ENCODE results near the gene CDH15. TPM values are rescaled to one million over a fixed set of nuclear protein-coding genes. Genes with fewer than 3 reads are reported as not detected.
A peak's percentile ranks its signal among the peaks of the same experiment; 100 is the strongest.

CDH15 gene
- total and polyA plus RNA-seq, 2 of the 13 experiments (the other 11 are each of a cell fraction or from before 2014, with no cell fraction given): 0.74 to 2.2 TPM

DNA sequence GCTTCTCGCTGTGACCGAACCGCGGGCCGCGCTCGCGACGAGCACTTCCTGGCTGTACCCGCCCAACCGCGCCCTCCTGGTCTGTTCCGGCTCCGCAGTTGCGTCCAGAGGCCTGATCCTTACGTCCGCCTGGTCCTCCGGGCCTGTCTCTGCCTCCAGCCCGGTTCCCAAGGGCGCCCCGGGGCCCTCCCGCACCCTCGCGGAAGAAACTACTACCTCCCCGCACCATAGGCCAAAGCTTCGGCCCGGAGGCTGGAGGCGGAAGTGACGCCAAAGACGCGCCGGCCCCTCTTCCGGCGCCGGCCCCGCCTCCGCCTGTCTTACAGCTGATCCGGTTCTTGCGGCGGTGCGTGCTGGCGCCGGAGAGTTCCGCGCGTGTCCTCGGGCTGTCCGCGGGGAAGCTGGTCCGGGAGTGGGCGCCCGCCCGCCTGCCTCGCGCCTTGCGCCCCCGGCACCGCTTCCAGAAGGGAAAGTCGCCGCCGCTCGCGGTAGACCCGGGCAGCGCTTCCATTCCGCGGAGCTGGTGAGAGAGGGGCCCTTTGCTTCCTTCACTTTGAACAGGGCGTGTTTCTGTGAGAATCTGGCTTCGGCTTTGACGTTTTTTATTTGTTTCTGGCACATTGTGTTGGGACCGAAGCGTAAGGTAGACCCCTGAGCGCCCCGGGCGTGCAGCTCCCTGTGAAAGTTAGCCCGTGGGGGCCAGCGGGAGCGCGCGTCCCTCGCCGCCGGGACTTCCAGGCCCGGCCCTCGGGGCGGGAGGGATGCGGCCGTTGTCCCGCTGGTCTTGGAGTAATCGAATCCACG lies 46.0 kb downstream of the CDH15 start, which contains the start of gene ZNF778 (continued):
- TF ChIP-seq ZNF572 (CRISPR knock-in tag; IDR thresholded peaks at IDR 0.05) (peak; percentile 98), ZNF264 (CRISPR knock-in tag; IDR thresholded peaks at IDR 0.05) (0 out of 2 replicates have a peak, but pooled peaks have one; percentile 50), ZMAT3 (CRISPR knock-in tag; conservative IDR thresholded peaks at IDR 0.05) (peak; percentile 80), PBX2 (CRISPR knock-in tag; IDR thresholded peaks at IDR 0.05) (no peak; the same call in 1 of the 2 replicates), CBFB (CRISPR knock-in tag; IDR thresholded peaks at IDR 0.05) (peak; percentile 85), PHF20 (CRISPR knock-in tag; IDR thresholded peaks at IDR 0.05) (peak; percentile 99), ZNF549 (CRISPR knock-in tag; IDR thresholded peaks at IDR 0.05) (peak; percentile 76; the same call in 1 of the 2 replicates), ZNF235 (CRISPR knock-in tag; IDR thresholded peaks at IDR 0.05; ENCODE audit: borderline replicate concordance) (no peak), ZBTB14 (CRISPR knock-in tag; IDR thresholded peaks at IDR 0.05) (peak; percentile 75), ZNF274 (CRISPR knock-in tag; IDR thresholded peaks at IDR 0.05) (peak; percentile 96), KMT2A (CRISPR knock-in tag; IDR thresholded peaks at IDR 0.05) (peak; percentile 98), MAX (IDR thresholded peaks at IDR 0.05) (peak; percentile 85), ZNF577 (CRISPR knock-in tag; IDR thresholded peaks at IDR 0.05; ENCODE audit: borderline replicate concordance, low read depth) (no peak), MAFK (conservative IDR thresholded peaks at IDR 0.05 in 1 of 2, IDR thresholded peaks at IDR 0.05 in 1 of 2; ENCODE audit: low read length in 2 of 2) (no peak), MLLT10 (CRISPR knock-in tag; IDR thresholded peaks at IDR 0.05) (no peak), ZNF510 (CRISPR knock-in tag; IDR thresholded peaks at IDR 0.05; ENCODE audit: low read depth) (0 out of 2 replicates have a peak, but pooled peaks have one; percentile 42), ZBTB46 (CRISPR knock-in tag; IDR thresholded peaks at IDR 0.05; ENCODE audit: borderline replicate concordance) (0 out of 2 replicates have a peak, but pooled peaks have one; percentile 37), EEA1 (CRISPR knock-in tag; IDR thresholded peaks at IDR 0.05; ENCODE audit: borderline replicate concordance) (peak; percentile 97), ZNF883 (CRISPR knock-in tag; IDR thresholded peaks at IDR 0.05; ENCODE audit: not compliant biosample characterization) (peak; percentile 97), NFKB2 (CRISPR knock-in tag; IDR thresholded peaks at IDR 0.05; ENCODE audit: borderline replicate concordance) (peak; percentile 92; the same call in 1 of the 2 replicates)
- TF ChIP-seq, protein P1, sequence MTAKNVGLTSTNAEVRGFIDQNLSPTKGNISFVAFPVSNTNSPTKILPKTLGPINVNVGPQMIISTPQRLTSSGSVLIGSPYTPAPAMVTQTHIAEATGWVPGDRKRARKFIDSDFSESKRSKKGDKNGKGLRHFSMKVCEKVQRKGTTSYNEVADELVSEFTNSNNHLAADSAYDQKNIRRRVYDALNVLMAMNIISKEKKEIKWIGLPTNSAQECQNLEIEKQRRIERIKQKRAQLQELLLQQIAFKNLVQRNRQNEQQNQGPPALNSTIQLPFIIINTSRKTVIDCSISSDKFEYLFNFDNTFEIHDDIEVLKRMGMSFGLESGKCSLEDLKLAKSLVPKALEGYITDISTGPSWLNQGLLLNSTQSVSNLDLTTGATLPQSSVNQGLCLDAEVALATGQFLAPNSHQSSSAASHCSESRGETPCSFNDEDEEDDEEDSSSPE (CRISPR knock-in tag; IDR thresholded peaks at IDR 0.05): peak; percentile 58
- TF ChIP-seq, protein P2, sequence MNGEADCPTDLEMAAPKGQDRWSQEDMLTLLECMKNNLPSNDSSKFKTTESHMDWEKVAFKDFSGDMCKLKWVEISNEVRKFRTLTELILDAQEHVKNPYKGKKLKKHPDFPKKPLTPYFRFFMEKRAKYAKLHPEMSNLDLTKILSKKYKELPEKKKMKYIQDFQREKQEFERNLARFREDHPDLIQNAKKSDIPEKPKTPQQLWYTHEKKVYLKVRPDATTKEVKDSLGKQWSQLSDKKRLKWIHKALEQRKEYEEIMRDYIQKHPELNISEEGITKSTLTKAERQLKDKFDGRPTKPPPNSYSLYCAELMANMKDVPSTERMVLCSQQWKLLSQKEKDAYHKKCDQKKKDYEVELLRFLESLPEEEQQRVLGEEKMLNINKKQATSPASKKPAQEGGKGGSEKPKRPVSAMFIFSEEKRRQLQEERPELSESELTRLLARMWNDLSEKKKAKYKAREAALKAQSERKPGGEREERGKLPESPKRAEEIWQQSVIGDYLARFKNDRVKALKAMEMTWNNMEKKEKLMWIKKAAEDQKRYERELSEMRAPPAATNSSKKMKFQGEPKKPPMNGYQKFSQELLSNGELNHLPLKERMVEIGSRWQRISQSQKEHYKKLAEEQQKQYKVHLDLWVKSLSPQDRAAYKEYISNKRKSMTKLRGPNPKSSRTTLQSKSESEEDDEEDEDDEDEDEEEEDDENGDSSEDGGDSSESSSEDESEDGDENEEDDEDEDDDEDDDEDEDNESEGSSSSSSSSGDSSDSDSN (CRISPR knock-in tag; IDR thresholded peaks at IDR 0.05): peak; percentile 98
